Mesodermal cell (in vitro differentiated cells): ENCODE data around the gene CD6.
A peak's percentile ranks its signal among the peaks of the same experiment; 100 is the strongest.

ENCODE experiments used
- H3K27ac ChIP-seq: 2 replicates; pipeline ENCODE4 v1.7.0; 2013; ENCODE audit warnings: mild to moderate bottlenecking, low read depth, low read length, moderate library complexity; ENCODE audit not compliant: severe bottlenecking
- H3K36me3 ChIP-seq: 2 replicates; pipeline ENCODE4 v1.7.1; 2013; ENCODE audit warnings: mild to moderate bottlenecking, low read length, moderate library complexity; ENCODE audit not compliant: control insufficient read depth, insufficient read depth
- H3K4me1 ChIP-seq: one replicate; pipeline ENCODE4 v1.7.1; 2013; ENCODE audit warnings: mild to moderate bottlenecking, low read length; ENCODE audit not compliant: insufficient read depth, control insufficient read depth, poor library complexity, severe bottlenecking
- H3K4me3 ChIP-seq: 2 replicates; pipeline ENCODE4 v1.7.0; 2013; ENCODE audit warnings: low read length, control low read depth, mild to moderate bottlenecking; ENCODE audit not compliant: insufficient read depth, poor library complexity, severe bottlenecking; ENCODE audit errors: extremely low read depth
- H3K9me3 ChIP-seq: 2 replicates; pipeline ENCODE4 v1.7.1; 2013; ENCODE audit warnings: mild to moderate bottlenecking, low read length, moderate library complexity; ENCODE audit not compliant: control insufficient read depth
- WGBS, 2 experiments: methylation state at CpG; one replicate each; pipeline ENCODE4 v1.1.5; 2013; ENCODE audit warnings: missing lambda C conversion rate in 2 of 2; ENCODE audit not compliant: insufficient coverage in 2 of 2; 5-methylcytosine and 5-hydroxymethylcytosine counted together

The CD6 gene

GRCh38 chr11:61011229-61011870 is 39.9 kb downstream of the CD6 start:
- Histone ChIP-seq H3K9me3 (no peaks in the 10 kb centered on the region), H3K4me1 (peaks cover 23% of the 10 kb centered on the region), H3K36me3 (no peaks in the 10 kb centered on the region), H3K27ac (no peak overlapping the region), H3K4me3 (no peak overlapping the region)
- WGBS, 2 experiments = 79 to 88% methylated on average over 2 to 5 of the region's 7 CpGs

GRCh38 chr11:61011950-61012736 is 40.7 kb downstream of the CD6 start:
- peak overlapping the region; percentile 37 for H3K27ac ChIP-seq
- no peaks in the 10 kb centered on the region for H3K36me3 ChIP-seq
- 72 to 76% methylated on average over 8 to 9 of the region's 12 CpGs for WGBS, 2 experiments
- H3K4me1 ChIP-seq = peaks cover 23% of the 10 kb centered on the region
- no peak overlapping the region for H3K4me3 ChIP-seq
- H3K9me3 ChIP-seq = no peaks in the 10 kb centered on the region

- no peaks in the 10 kb centered on the region for H3K36me3 ChIP-seq
- H3K4me3 ChIP-seq = no peak overlapping the region
- 69 to 84% methylated on average over 5 of the region's 6 CpGs for WGBS, 2 experiments
- peaks cover 21% of the 10 kb centered on the region for H3K4me1 ChIP-seq
- H3K27ac ChIP-seq = peak overlapping the region; percentile 37
- no peaks in the 10 kb centered on the region for H3K9me3 ChIP-seq
These were observed 41.3 kb downstream of the CD6 start for GRCh38 chr11:61012737-61013215.

- no peaks in the 10 kb centered on the region for H3K4me1 ChIP-seq
- no peak overlapping the region for H3K27ac ChIP-seq
- no peaks in the 10 kb centered on the region for H3K9me3 ChIP-seq
- H3K4me3 ChIP-seq = no peak overlapping the region
- WGBS, 2 experiments = 100% methylated on average over 3 of the region's 7 CpGs; no CpG with 5 or more reads in 1 of the 2 experiments
- no peaks in the 10 kb centered on the region for H3K36me3 ChIP-seq
These were observed 46.6 kb downstream of the CD6 start for GRCh38 chr11:61018059-61018458.

- H3K9me3 ChIP-seq = no peaks in the 10 kb centered on the region
- 81 to 90% methylated on average over 12 of the region's 19 CpGs for WGBS, 2 experiments
- H3K4me1 ChIP-seq = no peaks in the 10 kb centered on the region
- no peak overlapping the region for H3K27ac ChIP-seq
- no peak overlapping the region for H3K4me3 ChIP-seq
- no peaks in the 10 kb centered on the region for H3K36me3 ChIP-seq
These were observed 47.8 kb downstream of the CD6 start for GRCh38 chr11:61019037-61019831.

- Histone ChIP-seq H3K36me3 (no peaks in the 10 kb centered on the region), H3K9me3 (no peaks in the 10 kb centered on the region), H3K4me1 (no peaks in the 10 kb centered on the region), H3K27ac (no peak overlapping the region), H3K4me3 (no peak overlapping the region)
- WGBS, 2 experiments = 92 to 94% methylated on average over 9 of the region's 9 CpGs
These were observed 48.4 kb downstream of the CD6 start for GRCh38 chr11:61019832-61020405.

- H3K27ac ChIP-seq = no peak overlapping the region
- WGBS, 2 experiments = 95 to 97% methylated on average over 7 to 10 of the region's 10 CpGs
These were observed 49.2 kb downstream of the CD6 start for GRCh38 chr11:61020551-61021235.

GRCh38 chr11:61021661-61022212 is 50.3 kb downstream of the CD6 start:
- H3K27ac ChIP-seq = no peak overlapping the region
- no peaks in the 10 kb centered on the region for H3K9me3 ChIP-seq
- H3K4me3 ChIP-seq = no peak overlapping the region
- H3K4me1 ChIP-seq = peaks cover 5% of the 10 kb centered on the region
- H3K36me3 ChIP-seq = no peaks in the 10 kb centered on the region
- WGBS, 2 experiments = 21 to 28% methylated on average over 6 to 9 of the region's 14 CpGs

More at GRCh38 chr11:61020551-61021235, 49.2 kb downstream of the CD6 start:
- H3K4me3 ChIP-seq = no peak overlapping the region
- no peaks in the 10 kb centered on the region for H3K36me3 ChIP-seq
- no peaks in the 10 kb centered on the region for H3K4me1 ChIP-seq
- no peaks in the 10 kb centered on the region for H3K9me3 ChIP-seq

- no peaks in the 10 kb centered on the region for H3K9me3 ChIP-seq
- H3K36me3 ChIP-seq = no peaks in the 10 kb centered on the region
- H3K4me1 ChIP-seq = peaks cover 5% of the 10 kb centered on the region
- no peak overlapping the region for H3K4me3 ChIP-seq
- 75 to 80% methylated on average over 8 to 9 of the region's 10 CpGs for WGBS, 2 experiments
- no peak overlapping the region for H3K27ac ChIP-seq
These were observed 51.0 kb downstream of the CD6 start for GRCh38 chr11:61022311-61023085.
